Progenitor cell of endocrine pancreas (in vitro differentiated cells): Measurements from ENCODE around the gene KEL. TPM values are rescaled to one million over a fixed set of nuclear protein-coding genes. Genes with fewer than 3 reads are reported as not detected.

Source experiments
- DNase-seq: peaks from one replicate; pipeline ENCODE4 v3.0.0; 2021; ENCODE audit warnings: low spot score; ENCODE audit not compliant: unreplicated experiment
- H3K27ac Mint-ChIP-seq: 2 replicates; pipeline ENCODE4 v1.8.0; 2021; ENCODE audit warnings: mild to moderate bottlenecking, moderate library complexity, mixed read lengths
- H3K27me3 Mint-ChIP-seq: 2 replicates; pipeline ENCODE4 v1.8.0; 2021; ENCODE audit warnings: mixed read lengths
- H3K36me3 Mint-ChIP-seq: 2 replicates; pipeline ENCODE4 v1.8.0; 2022; ENCODE audit warnings: mixed read lengths; ENCODE audit not compliant: insufficient read depth
- H3K4me1 Mint-ChIP-seq: 2 replicates; pipeline ENCODE4 v1.8.0; 2021; ENCODE audit warnings: low read depth, mixed read lengths
- H3K4me3 Mint-ChIP-seq: 2 replicates; pipeline ENCODE4 v1.8.0; 2021; ENCODE audit warnings: low read depth, mild to moderate bottlenecking, moderate library complexity, mixed read lengths
- H3K9me3 Mint-ChIP-seq: 2 replicates; pipeline ENCODE4 v1.8.0; 2021; ENCODE audit warnings: low read depth, mixed read lengths
- total RNA-seq: library from RNA; stranded (reverse); gene quantifications from 2 replicates; pipeline ENCODE4 v1.2.1, GENCODE V29; 2021
- TF ChIP-seq, protein P1 (sequence below): fragments of 200-600 bp; sonication (generic); IDR thresholded peaks from one replicate; pipeline ENCODE4 v1.5.0; 2021; ENCODE audit warnings: antibody characterized with exemption, mild to moderate bottlenecking; ENCODE audit not compliant: unreplicated experiment

The KEL gene
- total RNA-seq, 1 donor from 2014 or later = 1.7 TPM

DNA sequence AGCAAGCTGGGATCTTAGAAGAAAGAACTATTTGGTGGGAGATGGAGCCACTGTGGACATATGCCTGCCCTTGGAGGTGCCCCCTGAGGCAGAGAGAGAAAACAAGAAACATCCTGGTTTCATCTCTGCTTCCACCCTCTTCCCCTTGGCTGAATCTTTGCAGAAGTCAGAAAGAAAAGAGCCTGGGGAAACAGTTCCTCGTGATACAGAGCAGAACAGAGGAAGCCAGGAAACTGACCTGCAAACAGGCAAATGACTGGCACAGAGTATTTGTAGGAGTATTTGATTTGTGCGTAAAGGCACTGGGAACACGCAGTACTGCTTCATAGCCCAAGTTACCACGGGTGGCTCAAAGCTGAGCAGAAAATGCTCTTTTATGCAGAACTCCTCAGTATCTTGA lies 7.0 kb upstream of the KEL start:
- no peaks in the 10 kb centered on the region for H3K36me3 Mint-ChIP-seq
- no peak for DNase-seq
- peaks cover 5% of the 10 kb centered on the region for H3K27me3 Mint-ChIP-seq
- H3K9me3 Mint-ChIP-seq = peaks cover 11% of the 10 kb centered on the region
- TF ChIP-seq, protein P1, sequence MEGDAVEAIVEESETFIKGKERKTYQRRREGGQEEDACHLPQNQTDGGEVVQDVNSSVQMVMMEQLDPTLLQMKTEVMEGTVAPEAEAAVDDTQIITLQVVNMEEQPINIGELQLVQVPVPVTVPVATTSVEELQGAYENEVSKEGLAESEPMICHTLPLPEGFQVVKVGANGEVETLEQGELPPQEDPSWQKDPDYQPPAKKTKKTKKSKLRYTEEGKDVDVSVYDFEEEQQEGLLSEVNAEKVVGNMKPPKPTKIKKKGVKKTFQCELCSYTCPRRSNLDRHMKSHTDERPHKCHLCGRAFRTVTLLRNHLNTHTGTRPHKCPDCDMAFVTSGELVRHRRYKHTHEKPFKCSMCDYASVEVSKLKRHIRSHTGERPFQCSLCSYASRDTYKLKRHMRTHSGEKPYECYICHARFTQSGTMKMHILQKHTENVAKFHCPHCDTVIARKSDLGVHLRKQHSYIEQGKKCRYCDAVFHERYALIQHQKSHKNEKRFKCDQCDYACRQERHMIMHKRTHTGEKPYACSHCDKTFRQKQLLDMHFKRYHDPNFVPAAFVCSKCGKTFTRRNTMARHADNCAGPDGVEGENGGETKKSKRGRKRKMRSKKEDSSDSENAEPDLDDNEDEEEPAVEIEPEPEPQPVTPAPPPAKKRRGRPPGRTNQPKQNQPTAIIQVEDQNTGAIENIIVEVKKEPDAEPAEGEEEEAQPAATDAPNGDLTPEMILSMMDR = no peak
- no peak overlapping the region for H3K27ac Mint-ChIP-seq
- no peaks in the 10 kb centered on the region for H3K4me1 Mint-ChIP-seq
- H3K4me3 Mint-ChIP-seq = no peak overlapping the region

DNA sequence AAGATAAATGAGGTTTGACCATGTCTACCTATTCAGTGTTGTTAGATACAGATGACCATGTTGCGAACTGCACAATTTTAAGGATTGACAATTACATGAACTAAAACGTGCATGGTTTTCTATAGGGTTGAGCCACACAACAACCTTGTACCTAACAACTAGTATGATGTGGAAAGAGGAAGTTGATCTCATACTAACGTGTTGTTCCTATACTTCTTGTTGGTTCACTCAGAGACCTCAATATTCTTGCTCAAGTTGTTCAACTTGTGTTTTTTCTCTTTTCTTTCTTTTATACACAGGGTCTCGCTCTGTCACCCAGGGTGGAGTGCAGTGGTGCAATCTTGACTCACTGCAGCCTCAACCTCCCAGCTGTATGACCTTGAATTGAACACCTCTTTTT lies 6.1 kb upstream of the KEL start:
- H3K27ac Mint-ChIP-seq = no peak overlapping the region
- H3K9me3 Mint-ChIP-seq = peaks cover 8% of the 10 kb centered on the region
- no peaks in the 10 kb centered on the region for H3K36me3 Mint-ChIP-seq
- peaks cover under 1% of the 10 kb centered on the region for H3K4me1 Mint-ChIP-seq
- peaks cover 9% of the 10 kb centered on the region for H3K27me3 Mint-ChIP-seq
- H3K4me3 Mint-ChIP-seq = no peak overlapping the region
- TF ChIP-seq, protein P1 = no peak
- DNase-seq = no peak

DNA sequence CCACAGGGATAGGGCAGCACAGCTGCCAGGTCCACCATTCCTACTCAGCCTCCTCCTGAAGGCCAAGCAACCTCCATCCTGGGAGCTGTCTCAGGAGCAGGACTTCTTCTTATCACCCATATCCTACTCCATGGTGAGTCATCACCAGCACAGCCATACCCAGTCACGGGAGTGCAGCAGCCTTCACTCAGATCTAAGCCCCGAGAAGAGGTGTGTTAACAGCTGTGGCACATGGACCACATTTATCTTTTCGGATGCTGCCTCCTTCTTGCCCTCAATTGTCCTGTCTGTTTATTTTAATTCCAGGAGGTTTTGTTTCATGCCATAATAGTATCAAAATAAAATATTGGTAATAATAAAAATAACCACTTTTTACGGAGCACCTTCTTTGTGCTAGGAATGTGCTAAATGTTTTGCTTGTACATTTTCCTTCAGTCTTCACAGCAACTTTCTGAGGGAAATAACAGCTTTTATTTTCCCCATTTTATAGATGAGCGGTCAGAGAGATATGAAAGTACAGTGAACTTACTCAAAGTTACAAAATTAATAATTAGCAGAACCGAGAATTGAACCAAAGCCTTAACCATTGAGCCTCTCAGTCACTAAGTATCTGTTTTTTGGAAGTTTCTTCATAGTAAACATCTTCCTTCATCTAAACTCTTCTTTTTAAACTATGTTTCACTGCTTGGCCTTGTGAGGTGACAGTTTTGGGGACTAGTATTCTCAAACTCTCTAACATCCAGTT lies 2.5 kb upstream of the KEL start:
- Mint-ChIP-seq H3K27me3 (peaks cover 22% of the 10 kb centered on the region), H3K27ac (peak overlapping the region; percentile 25), H3K9me3 (peaks cover 6% of the 10 kb centered on the region), H3K4me3 (no peak overlapping the region), H3K36me3 (no peaks in the 10 kb centered on the region), H3K4me1 (peaks cover 16% of the 10 kb centered on the region)
- TF ChIP-seq, protein P1 = no peak
- DNase-seq = no peak

DNA sequence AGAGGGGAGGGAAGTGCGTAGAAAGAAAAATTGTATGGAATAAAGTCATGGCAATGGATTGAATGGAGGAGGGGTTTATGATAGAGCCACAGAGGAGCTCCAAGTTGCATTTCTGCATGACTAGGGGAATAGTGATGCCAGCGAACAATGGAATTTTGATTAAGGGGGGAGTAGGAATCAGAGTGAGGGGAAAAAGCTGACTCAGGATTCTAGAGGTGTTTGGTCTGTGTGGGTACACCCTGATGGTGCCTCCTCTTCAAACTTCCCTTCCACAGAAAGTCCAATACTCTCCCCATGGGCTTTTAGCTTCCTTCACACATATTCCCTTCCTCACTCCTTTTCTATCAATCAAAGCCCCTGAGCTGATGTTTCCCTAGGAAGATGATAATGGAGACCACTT lies 1.8 kb upstream of the KEL start:
- TF ChIP-seq, protein P1 = no peak
- no peaks in the 10 kb centered on the region for H3K36me3 Mint-ChIP-seq
- peaks cover 6% of the 10 kb centered on the region for H3K9me3 Mint-ChIP-seq
- no peak overlapping the region for H3K4me3 Mint-ChIP-seq
- H3K27me3 Mint-ChIP-seq = peaks cover 28% of the 10 kb centered on the region
- peak overlapping the region; percentile 25 for H3K27ac Mint-ChIP-seq
- no peak for DNase-seq
- H3K4me1 Mint-ChIP-seq = peaks cover 19% of the 10 kb centered on the region

DNA sequence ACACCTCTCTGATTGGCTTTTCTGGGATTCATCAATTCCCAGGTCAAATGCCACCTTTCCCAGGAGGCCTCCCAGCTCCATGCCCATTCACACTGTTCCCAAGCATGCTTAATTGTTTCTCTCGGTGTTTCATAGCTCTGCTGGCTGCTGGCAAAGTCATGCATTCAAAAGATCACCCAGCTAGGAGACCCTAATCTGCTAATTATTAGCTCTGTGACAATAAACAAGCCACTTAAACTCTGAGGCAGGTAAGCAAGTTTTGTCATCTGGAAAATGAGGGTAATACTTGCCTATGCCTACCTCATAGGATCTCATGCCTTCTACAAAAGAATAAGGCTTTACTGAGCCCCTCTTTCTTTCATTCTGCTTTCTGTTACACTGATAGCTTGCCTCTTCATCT lies 828 bp upstream of the KEL start:
- Mint-ChIP-seq H3K4me1 (peaks cover 23% of the 10 kb centered on the region), H3K9me3 (peaks cover 6% of the 10 kb centered on the region), H3K27me3 (peaks cover 26% of the 10 kb centered on the region), H3K27ac (no peak overlapping the region), H3K4me3 (no peak overlapping the region), H3K36me3 (no peaks in the 10 kb centered on the region)
- DNase-seq = no peak
- TF ChIP-seq, protein P1 = no peak
